GM12878 (cell line): ENCODE data around the gene HMCN1. TPM values are rescaled to one million over a fixed set of nuclear protein-coding genes. Genes with fewer than 3 reads are reported as not detected.

ENCODE experiments used
- ATAC-seq: fragments of 200-7000 bp; cut with Tn5 transposase; 3 replicates; pipeline ENCODE4 v1.9.1; 2020; ENCODE audit warnings: mild to moderate bottlenecking, moderate library complexity
- BruUV-seq: library from RNA; stranded (reverse); fragments of 400-500 nt; replicated peaks from 2 replicates; lab custom pipeline; 2021; lab: Mats Ljungman, UMichigan
- CTCF ChIA-PET: fragments of 300-600 bp; sonication (Branson Sonifier 250); formaldehyde crosslinking; extraction: SDS; loops from one replicate; lab custom pipeline; 2021; ENCODE audit warnings: inconsistent platforms; lab: Yijun Ruan, JAX
- POLR2A ChIA-PET: fragments of 350-600 bp; formaldehyde crosslinking; extraction: SDS; loops from one replicate; lab custom pipeline; 2021; ENCODE audit warnings: inconsistent platforms; lab: Charles Lee
- RAD21 ChIA-PET: fragments of 300-600 bp; sonication (Branson Sonifier 250); formaldehyde crosslinking; loops from one replicate; lab custom pipeline; 2023; ENCODE audit warnings: antibody characterized with exemption; ENCODE audit not compliant: unreplicated experiment; lab: Charles Lee
- SMC1A ChIA-PET: fragments of 300-600 bp; sonication (Branson Sonifier 250); formaldehyde crosslinking; loops from one replicate; lab custom pipeline; 2023; ENCODE audit not compliant: unreplicated experiment, uncharacterized antibody; lab: Charles Lee
- DNase-seq: peaks from one replicate; pipeline ENCODE4 v3.0.0-alpha.2; 2011; ENCODE audit warnings: low read depth, low spot score
- FAIRE-seq: peaks from 3 replicates; lab custom pipeline; 2011; peaks lifted over from hg19 to GRCh38; lab: Jason Lieb, UNC
- H2AFZ ChIP-seq: 2 replicates; pipeline ENCODE4 v1.6.0; 2011; ENCODE audit warnings: low read depth, low read length, control low read depth; ENCODE audit not compliant: control insufficient read depth
- H3K27ac ChIP-seq: 2 replicates; pipeline ENCODE4 v1.5.1; 2011; ENCODE audit warnings: control low read depth; ENCODE audit not compliant: control insufficient read depth, insufficient read depth
- H3K27me3 ChIP-seq, 2 experiments: replicated peaks in 1 of 2; 2 replicates each; pipeline versions ENCODE4 v1.6.0 to v1.6.1; 2011; ENCODE audit warnings: low read length in 1 of 2; ENCODE audit not compliant: control insufficient read depth in 2 of 2, insufficient read depth in 2 of 2
- H3K36me3 ChIP-seq, 2 experiments: 2 replicates each; pipeline ENCODE4 v1.5.1; 2011; ENCODE audit warnings: low read length in 1 of 2; ENCODE audit not compliant: control insufficient read depth in 2 of 2, insufficient read depth in 2 of 2
- H3K4me1 ChIP-seq: 2 replicates; pipeline ENCODE4 v1.6.1; 2011; ENCODE audit warnings: mild to moderate bottlenecking, low read length, moderate library complexity, mixed read lengths; ENCODE audit not compliant: control insufficient read depth, insufficient read depth
- H3K4me2 ChIP-seq: 2 replicates; pipeline ENCODE4 v1.6.0; 2011; ENCODE audit warnings: control low read depth; ENCODE audit not compliant: control insufficient read depth, insufficient read depth
- H3K4me3 ChIP-seq: fragments of 200-600 bp; sonication (generic); 2 replicates; pipeline ENCODE4 v1.5.1; 2016
- H3K79me2 ChIP-seq: 2 replicates; pipeline ENCODE4 v1.6.0; 2011; ENCODE audit warnings: low read length; ENCODE audit not compliant: control insufficient read depth, insufficient read depth
- H3K9ac ChIP-seq: 2 replicates; pipeline ENCODE4 v1.8.0; 2011; ENCODE audit warnings: low read length, control low read depth, mixed read lengths; ENCODE audit not compliant: control insufficient read depth, insufficient read depth
- H3K9me3 ChIP-seq: replicated peaks from 3 replicates; pipeline ENCODE4 v1.5.1; 2011; ENCODE audit warnings: mild to moderate bottlenecking, low read length; ENCODE audit not compliant: control insufficient read depth, insufficient read depth
- H4K20me1 ChIP-seq: 2 replicates; pipeline ENCODE4 v1.6.0; 2011; ENCODE audit not compliant: control insufficient read depth, insufficient read depth
- CBX5 ChIP-seq: sonication (generic); IDR thresholded peaks from 2 replicates; pipeline ENCODE4 v1.6.1; 2016; ENCODE audit warnings: low read depth, moderate library complexity, mild to moderate bottlenecking, inconsistent platforms
- E2F8 ChIP-seq: fragments of 450-650 bp; IDR thresholded peaks from 2 replicates; pipeline ENCODE4 v1.6.1; 2018; ENCODE audit warnings: mild to moderate bottlenecking, low read depth, moderate library complexity; ENCODE audit not compliant: partially characterized antibody
- FOS ChIP-seq: IDR thresholded peaks from 3 replicates; pipeline ENCODE4 v1.6.1; 2011; ENCODE audit warnings: borderline replicate concordance; ENCODE audit not compliant: insufficient read length; ENCODE audit errors: extremely low read depth
- JUNB ChIP-seq: IDR thresholded peaks from 2 replicates; pipeline ENCODE4 v1.6.1; 2016; ENCODE audit warnings: antibody characterized with exemption, mild to moderate bottlenecking
- KAT2A ChIP-seq: conservative IDR thresholded peaks from 2 replicates; pipeline ENCODE4 v1.6.1; 2011; ENCODE audit warnings: low read depth, low read length; ENCODE audit not compliant: control insufficient read depth
- KLF5 ChIP-seq: fragments of 450-650 bp; IDR thresholded peaks from 2 replicates; pipeline ENCODE4 v1.6.1; 2014; ENCODE audit warnings: mild to moderate bottlenecking; ENCODE audit not compliant: partially characterized antibody
- LARP7 ChIP-seq: fragments of 450-650 bp; IDR thresholded peaks from 2 replicates; pipeline ENCODE4 v1.6.1; 2017; ENCODE audit warnings: mild to moderate bottlenecking
- MLLT1 ChIP-seq: fragments of 450-650 bp; IDR thresholded peaks from 2 replicates; pipeline ENCODE4 v1.6.1; 2016; ENCODE audit warnings: mild to moderate bottlenecking
- SREBF2 ChIP-seq: IDR thresholded peaks from 2 replicates; pipeline ENCODE4 v1.6.1; 2012; ENCODE audit warnings: mild to moderate bottlenecking, low read length
- STAT1 ChIP-seq: fragments of 450-650 bp; conservative IDR thresholded peaks from 2 replicates; pipeline ENCODE4 v1.6.1; 2014; ENCODE audit warnings: antibody characterized with exemption, mild to moderate bottlenecking
- STAT3 ChIP-seq: IDR thresholded peaks from 2 replicates; pipeline ENCODE4 v1.6.1; 2011; ENCODE audit warnings: low read depth, low read length, improper control_type of control experiment
- SUZ12 ChIP-seq: fragments of 200-600 bp; sonication (generic); IDR thresholded peaks from one replicate; pipeline ENCODE4 v1.6.1; 2018; ENCODE audit warnings: antibody characterized with exemption, mild to moderate bottlenecking; ENCODE audit not compliant: unreplicated experiment
- TARDBP ChIP-seq: IDR thresholded peaks from 2 replicates; pipeline ENCODE4 v1.6.1; 2016; ENCODE audit warnings: borderline replicate concordance
- TCF12 ChIP-seq: IDR thresholded peaks from 2 replicates; pipeline ENCODE4 v1.6.1; 2011; ENCODE audit warnings: low read depth, mild to moderate bottlenecking, low read length
- TCF3 ChIP-seq: IDR thresholded peaks from 2 replicates; pipeline ENCODE4 v1.6.1; 2012; ENCODE audit warnings: low read depth, mild to moderate bottlenecking, low read length, borderline replicate concordance; ENCODE audit not compliant: insufficient read depth
- ZNF274 ChIP-seq: IDR thresholded peaks from one replicate; pipeline ENCODE4 v1.8.0; 2011; ENCODE audit not compliant: insufficient read length, insufficient read depth
- in situ Hi-C: fragments of 300-500 bp; cut with MboI; formaldehyde crosslinking; loops from 9 replicates; pipeline ENCODE4 v1.14.3; 2018; ENCODE audit warnings: mixed read lengths
- intact Hi-C: fragments of 100-400 bp; cut with micrococcal nuclease; formaldehyde crosslinking; loops from one replicate; pipeline ENCODE4 v1.14.2; 2022; ENCODE audit not compliant: unreplicated experiment
- polyA plus RNA-seq, 11 experiments: library from polyadenylated mRNA; depleted of rRNA in 4 of 11; unstranded in 6 of 11; stranded (reverse) in 5 of 11; fragments of >200 nt; fragmentation: Nextera tagmentation in 4 of 11; fragmentation: Illumina TruSeq in 1 of 11; extraction: Ambion mirVana in 4 of 11; extraction: Trizol in 1 of 11; gene quantifications; 1 replicate in 1 of 11; 2 replicates in 10 of 11; pipeline versions ENCODE4 v1.2.1 to v1.2.3, GENCODE V29; 2011 to 2016; ENCODE audit warnings: inconsistent platforms in 2 of 11, missing spikeins in 2 of 11, low read depth in 1 of 11
- total RNA-seq, 4 experiments: library from RNA; depleted of rRNA in 3 of 4; stranded (reverse); fragments of >200 nt in 3 of 4; fragmentation: Illumina TruSeq in 1 of 4; extraction: Trizol in 1 of 4; gene quantifications; 2 replicates each; pipeline versions ENCODE4 v1.2.1 to v1.2.3, GENCODE V29; 2013 to 2021

The HMCN1 gene
- total and polyA plus RNA-seq, 10 of the 15 experiments (the other 5 are each of a cell fraction or from before 2014, with no cell fraction given): under 0.01 to 0.07 TPM; not detected in 8

- TF ChIP-seq E2F8 (no peak), CBX5 (no peak)
Measured at GRCh38 chr1:186027621-186028020, 293.4 kb downstream of the HMCN1 start (continued).

- ATAC-seq: no peak
- H3K4me2 ChIP-seq: no peak overlapping the region
- ChIA-PET CTCF (no interaction called here), SMC1A (no interaction called here), POLR2A (no interaction called here), RAD21 (no interaction called here)
- no peak overlapping the region for H3K27ac ChIP-seq
- H3K4me3 ChIP-seq: no peak overlapping the region
- no TSS peak for BruUV-seq
- no peak for FAIRE-seq
- DNase-seq: no peak
- H3K9me3 ChIP-seq: no peaks in the 10 kb centered on the region
- H3K79me2 ChIP-seq: no peaks in the 10 kb centered on the region
- intact Hi-C loops (no loop called here), in situ Hi-C loops (no loop called here)
- no peaks in the 10 kb centered on the region for H3K4me1 ChIP-seq
- TF ChIP-seq MLLT1 (no peak), SUZ12 (no peak), FOS (no peak), KLF5 (no peak), LARP7 (no peak), STAT3 (no peak), CBX5 (no peak), SREBF2 (no peak), ZNF274 (no peak), KAT2A (no peak), TCF3 (no peak), JUNB (no peak), TARDBP (no peak), TCF12 (no peak), STAT1 (no peak)
- H3K27me3 ChIP-seq: no peaks in the 10 kb centered on the region
- H4K20me1 ChIP-seq: no peaks in the 10 kb centered on the region
- no peak overlapping the region for H2AFZ ChIP-seq
- H3K36me3 ChIP-seq: no peaks in the 10 kb centered on the region
- no peak overlapping the region for H3K9ac ChIP-seq
Measured at GRCh38 chr1:186030453-186030852, 296.3 kb downstream of the HMCN1 start.
